NOMO-1 treated with DMSO at 0.1 percent for 48 hours (cell line): ENCODE measurements around the gene NGEF.

Experiments
- DNase-seq: peaks from one replicate; lab custom pipeline; 2025; ENCODE audit not compliant: unreplicated experiment; lab: John Stamatoyannopoulos, UW

The NGEF gene

GRCh38 chr2:233044974-233045605 is 32.0 kb upstream of the NGEF start:
- DNase-seq, result no peak

- DNase-seq, result no peak
Measured at GRCh38 chr2:233042549-233042948, 29.5 kb upstream of the NGEF start.

- no peak for DNase-seq
Measured at GRCh38 chr2:233041722-233042323, 28.8 kb upstream of the NGEF start.

- no peak for DNase-seq
Measured at GRCh38 chr2:233040571-233040970, 27.5 kb upstream of the NGEF start.

- no peak for DNase-seq
Measured at GRCh38 chr2:233039846-233040530, 26.9 kb upstream of the NGEF start.

- no peak for DNase-seq
Measured at GRCh38 chr2:233039212-233039845, 26.3 kb upstream of the NGEF start.

- DNase-seq, result no peak
Measured at GRCh38 chr2:233037078-233037477, 24.0 kb upstream of the NGEF start.

- DNase-seq, result no peak
Measured at GRCh38 chr2:233036162-233036838, 23.2 kb upstream of the NGEF start.

GRCh38 chr2:233035426-233036161 is 22.5 kb upstream of the NGEF start:
- no peak for DNase-seq

- DNase-seq, result no peak
Measured at GRCh38 chr2:233034091-233034882, 21.2 kb upstream of the NGEF start.

GRCh38 chr2:233033672-233034071 is 20.6 kb upstream of the NGEF start:
- no peak for DNase-seq

GRCh38 chr2:233032551-233033320 is 19.7 kb upstream of the NGEF start, which contains the start of gene NEU2:
Gene NEU2, plus strand, starts transcription at chr2:233032672. Its CDS starts 0 bp downstream, at chr2:233032672.
- DNase-seq, result no peak

- no peak for DNase-seq
Measured at GRCh38 chr2:233031556-233032500, 18.8 kb upstream of the NGEF start.

- no peak for DNase-seq
Measured at GRCh38 chr2:233029321-233029720, 16.3 kb upstream of the NGEF start.

GRCh38 chr2:233026198-233026813 is 13.2 kb upstream of the NGEF start:
- DNase-seq, result no peak

GRCh38 chr2:233025706-233026105 is 12.7 kb upstream of the NGEF start:
- no peak for DNase-seq

GRCh38 chr2:233023761-233024410 is 10.8 kb upstream of the NGEF start:
- no peak for DNase-seq
